Uterus (tissue), 2 donors: Measurements from ENCODE around the gene SCGB1D1.

Experiments used
- POLR2A ChIP-seq, 2 donors: fragments of 450-650 bp; IDR thresholded peaks; one replicate each; pipeline ENCODE4 v1.6.1; 2016; ENCODE audit warnings: antibody characterized with exemption in 2 of 2, mild to moderate bottlenecking in 1 of 2, moderate library complexity in 1 of 2
- TF ChIP-seq, protein P1 (sequence below), 4 experiments: fragments of 200-600 bp in 2 of 4; fragments of 450-650 bp in 2 of 4; sonication (generic) in 2 of 4; IDR thresholded peaks; one replicate each; pipeline ENCODE4 v1.5.1; 2016 to 2019; ENCODE audit warnings: antibody characterized with exemption in 4 of 4, mild to moderate bottlenecking in 2 of 4, moderate library complexity in 1 of 4

DNA sequence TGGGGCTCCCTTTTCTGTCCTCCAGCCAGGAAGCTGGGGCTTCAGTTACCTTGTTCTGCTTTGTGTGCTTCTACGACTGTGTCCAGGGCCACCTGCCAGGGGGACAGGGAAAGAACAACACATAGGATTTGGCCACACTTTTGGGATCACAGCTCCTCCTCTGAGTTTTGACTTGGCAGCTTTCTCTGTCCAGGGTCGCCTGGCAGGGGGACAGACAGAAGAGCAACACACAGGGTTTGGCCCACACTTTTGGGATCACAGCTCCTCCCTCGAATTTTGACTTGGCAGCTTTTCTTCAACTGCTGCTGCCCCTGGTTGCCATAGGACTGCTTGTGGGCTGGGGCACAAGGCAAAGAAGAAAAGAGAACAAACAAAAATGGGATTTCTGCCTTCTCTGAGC is 47.1 kb upstream of the SCGB1D1 start:
- TF ChIP-seq, protein P1, sequence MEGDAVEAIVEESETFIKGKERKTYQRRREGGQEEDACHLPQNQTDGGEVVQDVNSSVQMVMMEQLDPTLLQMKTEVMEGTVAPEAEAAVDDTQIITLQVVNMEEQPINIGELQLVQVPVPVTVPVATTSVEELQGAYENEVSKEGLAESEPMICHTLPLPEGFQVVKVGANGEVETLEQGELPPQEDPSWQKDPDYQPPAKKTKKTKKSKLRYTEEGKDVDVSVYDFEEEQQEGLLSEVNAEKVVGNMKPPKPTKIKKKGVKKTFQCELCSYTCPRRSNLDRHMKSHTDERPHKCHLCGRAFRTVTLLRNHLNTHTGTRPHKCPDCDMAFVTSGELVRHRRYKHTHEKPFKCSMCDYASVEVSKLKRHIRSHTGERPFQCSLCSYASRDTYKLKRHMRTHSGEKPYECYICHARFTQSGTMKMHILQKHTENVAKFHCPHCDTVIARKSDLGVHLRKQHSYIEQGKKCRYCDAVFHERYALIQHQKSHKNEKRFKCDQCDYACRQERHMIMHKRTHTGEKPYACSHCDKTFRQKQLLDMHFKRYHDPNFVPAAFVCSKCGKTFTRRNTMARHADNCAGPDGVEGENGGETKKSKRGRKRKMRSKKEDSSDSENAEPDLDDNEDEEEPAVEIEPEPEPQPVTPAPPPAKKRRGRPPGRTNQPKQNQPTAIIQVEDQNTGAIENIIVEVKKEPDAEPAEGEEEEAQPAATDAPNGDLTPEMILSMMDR (IDR thresholded peaks at IDR 0.05): no peak
- TF ChIP-seq POLR2A (IDR thresholded peaks at IDR 0.05): no peak
